Left lung (tissue), 10 donors: ENCODE measurements around the gene CBFB. TPM values are rescaled to one million over a fixed set of nuclear protein-coding genes. Genes with fewer than 3 reads are reported as not detected.

Experiments
- ATAC-seq: fragments of 200-7000 bp; cut with Tn5 transposase; one replicate; pipeline ENCODE4 v1.9.1; 2020; ENCODE audit warnings: moderate library complexity
- DNase-seq, 4 donors: peaks; one replicate each; pipeline ENCODE4 v3.0.0-alpha.2; 2013 to 2020
- H3K27ac ChIP-seq, 2 donors: fragments of 200-600 bp; sonication (generic) in 1 of 2; one replicate each; pipeline versions ENCODE4 v1.5.0 to v1.8.0; 2020 to 2021
- H3K27me3 ChIP-seq, 2 donors: fragments of 200-600 bp; sonication (generic) in 1 of 2; one replicate each; pipeline versions ENCODE4 v1.5.0 to v1.8.0; 2020 to 2021
- H3K36me3 ChIP-seq, 2 donors: fragments of 200-600 bp; sonication (generic) in 1 of 2; one replicate each; pipeline versions ENCODE4 v1.5.0 to v1.8.0; 2020 to 2021
- H3K4me1 ChIP-seq, 2 donors: fragments of 200-600 bp; one replicate each; pipeline ENCODE4 v1.8.0; 2021
- H3K4me3 ChIP-seq, 2 donors: fragments of 200-600 bp; sonication (generic) in 1 of 2; one replicate each; pipeline versions ENCODE4 v1.5.0 to v1.8.0; 2020 to 2021; ENCODE audit warnings: mild to moderate bottlenecking in 1 of 2
- H3K9me3 ChIP-seq, 2 donors: fragments of 200-600 bp; sonication (generic) in 1 of 2; one replicate each; pipeline versions ENCODE4 v1.5.0 to v1.8.0; 2020 to 2021
- CTCF ChIP-seq, 2 donors: fragments of 200-600 bp; sonication (generic) in 1 of 2; IDR thresholded peaks; one replicate each; pipeline versions ENCODE4 v1.5.0 to v1.8.0; 2021; ENCODE audit warnings: antibody characterized with exemption in 2 of 2
- intact Hi-C, 2 donors: fragments of 100-400 bp; cut with DNase I; formaldehyde crosslinking; loops; one replicate each; pipeline versions ENCODE4 v1.11.2 to v1.14.2; 2022
- polyA plus RNA-seq, 6 donors: library from polyadenylated mRNA; unstranded; fragments of 120-200 nt; gene quantifications; one replicate each; pipeline ENCODE4 v1.2.1, GENCODE V29; 2013; ENCODE audit not compliant: insufficient read length in 6 of 6
- total RNA-seq, 2 donors: library from RNA; stranded (reverse); fragmentation: NEBNext Ultra II Directional; extraction: Animal tissue kit (Norgen Biotek cat#: 25700); gene quantifications; one replicate each; pipeline ENCODE4 v1.2.1, GENCODE V29; 2021
- donor health status: DM: no; HTN: yes; CAD: no.
- donor health status: DM: no; HTN: no; CAD: no.

The CBFB gene
- total and polyA plus RNA-seq, 8 donors, result 46.8 to 69.9 (median 61.4) TPM

- Histone ChIP-seq H3K9me3 (no peaks in the 10 kb centered on the region), H3K27ac (peak overlapping the region; percentile 96 to 98), H3K4me3 (peak overlapping the region; percentile 61 to 96), H3K27me3 (no peaks in the 10 kb centered on the region), H3K4me1 (peaks cover 17 to 42% of the 10 kb centered on the region in 2 donors), H3K36me3 (peaks cover 0 to 10% of the 10 kb centered on the region in 2 donors)
- intact Hi-C loops, result no loop called here
- DNase-seq (peak; percentile 45 to 91 (median 62)), ATAC-seq (peak; percentile 76)
- no peak for TF ChIP-seq CTCF (IDR thresholded peaks at IDR 0.05)
Observed at GRCh38 chr16:67029254-67030096, 526 bp downstream of the CBFB start.

- Histone ChIP-seq H3K36me3 (peaks cover 0 to 14% of the 10 kb centered on the region in 2 donors), H3K4me3 (peak overlapping the region; percentile 61 to 96), H3K9me3 (no peaks in the 10 kb centered on the region), H3K4me1 (peaks cover 20 to 51% of the 10 kb centered on the region in 2 donors), H3K27ac (peak overlapping the region; percentile 96 to 98), H3K27me3 (no peaks in the 10 kb centered on the region)
- no peak for TF ChIP-seq CTCF (IDR thresholded peaks at IDR 0.05)
- intact Hi-C loops, result no loop called here
- ATAC-seq, result no peak
- no peak for DNase-seq
Observed at GRCh38 chr16:67030221-67030962, 1.4 kb downstream of the CBFB start.

- H3K9me3 ChIP-seq, result no peaks in the 10 kb centered on the region
- no peak for DNase-seq
- H3K27ac ChIP-seq, result no peak overlapping the region
- H3K36me3 ChIP-seq, result peaks cover 0 to 20% of the 10 kb centered on the region in 2 donors
- no peak overlapping the region for H3K4me3 ChIP-seq
- no peaks in the 10 kb centered on the region for H3K27me3 ChIP-seq
- intact Hi-C loops, result no loop called here
- no peak for TF ChIP-seq CTCF (IDR thresholded peaks at IDR 0.05)
- ATAC-seq, result no peak
- peaks cover 25 to 59% of the 10 kb centered on the region in 2 donors for H3K4me1 ChIP-seq
Observed at GRCh38 chr16:67034487-67034886, 5.5 kb downstream of the CBFB start.

- intact Hi-C loops, result no loop called here
- ATAC-seq (no peak), DNase-seq (no peak)
- Histone ChIP-seq H3K27me3 (no peaks in the 10 kb centered on the region), H3K27ac (no peak overlapping the region), H3K4me1 (peaks cover 23 to 54% of the 10 kb centered on the region in 2 donors), H3K9me3 (no peaks in the 10 kb centered on the region), H3K4me3 (no peak overlapping the region), H3K36me3 (peaks cover 0 to 20% of the 10 kb centered on the region in 2 donors)
- no peak for TF ChIP-seq CTCF (IDR thresholded peaks at IDR 0.05)
Observed at GRCh38 chr16:67035364-67035763, 6.4 kb downstream of the CBFB start.

GRCh38 chr16:67036323-67036741 is 7.4 kb downstream of the CBFB start:
- no peak for DNase-seq
- ATAC-seq, result no peak
- no peak for TF ChIP-seq CTCF (IDR thresholded peaks at IDR 0.05)
- Histone ChIP-seq H3K4me3 (no peak overlapping the region), H3K27ac (no peak overlapping the region), H3K36me3 (peaks cover 0 to 20% of the 10 kb centered on the region in 2 donors), H3K4me1 (peaks cover 13 to 45% of the 10 kb centered on the region in 2 donors), H3K27me3 (no peaks in the 10 kb centered on the region), H3K9me3 (no peaks in the 10 kb centered on the region)
- intact Hi-C loops, result no loop called here
